HG03108 (cell line): ENCODE results near the gene CEP162.
"Not testable (repeated sequence)": the region's sequence is repeated elsewhere in the genome, so short reads cannot be mapped to it uniquely, and the experiment has no call there.

ENCODE experiments used
- ATAC-seq: cut with Tn5 transposase; IDR thresholded peaks from one replicate; pipeline ENCODE4 v1.9.1; 2021; ENCODE audit warnings: moderate library complexity; ENCODE audit not compliant: unreplicated experiment

CEP162 gene

DNA sequence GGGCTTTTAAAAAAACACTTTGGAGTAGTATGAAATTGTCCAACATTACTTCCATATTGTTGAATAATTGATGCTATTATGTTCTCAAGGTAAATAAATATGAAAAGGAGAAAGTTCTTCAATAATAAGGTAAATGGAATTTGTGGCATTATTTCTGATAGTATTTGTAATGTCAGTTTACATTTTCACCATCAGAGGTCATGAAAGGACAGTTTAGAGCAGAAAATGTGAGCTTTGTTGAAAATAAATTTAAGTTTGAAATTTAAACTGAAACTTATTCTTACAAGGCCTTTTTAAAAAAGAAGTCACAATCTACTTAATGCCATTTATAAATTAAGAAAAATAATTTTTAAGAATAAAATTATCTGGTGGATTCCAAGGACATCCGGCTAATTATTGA lies 15.8 kb upstream of the CEP162 start:
- no peak for ATAC-seq

DNA sequence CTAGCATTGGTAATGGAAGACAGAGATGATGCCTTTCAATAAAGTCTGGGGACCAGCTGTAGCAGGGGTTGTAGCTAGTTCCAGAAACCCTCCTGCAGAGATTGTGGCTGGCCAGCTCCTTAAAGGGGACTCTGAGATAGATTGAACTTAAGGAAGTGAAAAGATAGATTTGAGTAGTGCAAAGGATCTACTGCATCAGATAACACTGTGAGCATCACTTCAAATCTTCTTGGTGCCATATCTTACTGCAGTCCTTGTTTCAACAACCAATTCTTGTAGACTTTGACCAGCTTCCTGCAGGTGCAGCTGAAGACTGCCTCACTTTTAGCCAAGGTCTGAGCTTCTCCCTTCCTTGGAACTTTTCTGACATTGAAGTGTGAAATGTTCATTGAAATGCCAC lies 14.8 kb upstream of the CEP162 start:
- ATAC-seq, result no peak

DNA sequence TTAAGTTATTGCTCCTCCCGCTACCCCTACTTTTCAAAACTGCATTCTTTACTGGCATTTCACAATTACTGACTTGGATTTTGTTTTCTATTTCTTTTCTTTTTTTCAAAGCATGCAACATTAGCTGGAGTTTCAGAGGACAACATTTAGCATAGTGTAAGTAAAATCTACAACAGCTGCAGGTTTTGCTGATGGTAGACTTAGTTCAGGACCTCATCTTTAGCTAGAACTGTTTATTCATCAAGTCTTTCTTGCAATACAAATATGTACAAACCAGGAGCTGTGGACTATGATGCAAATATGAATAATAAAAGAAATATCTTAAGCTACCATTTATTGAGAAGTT lies 728 bp upstream of the CEP162 start:
- no peak for ATAC-seq

DNA sequence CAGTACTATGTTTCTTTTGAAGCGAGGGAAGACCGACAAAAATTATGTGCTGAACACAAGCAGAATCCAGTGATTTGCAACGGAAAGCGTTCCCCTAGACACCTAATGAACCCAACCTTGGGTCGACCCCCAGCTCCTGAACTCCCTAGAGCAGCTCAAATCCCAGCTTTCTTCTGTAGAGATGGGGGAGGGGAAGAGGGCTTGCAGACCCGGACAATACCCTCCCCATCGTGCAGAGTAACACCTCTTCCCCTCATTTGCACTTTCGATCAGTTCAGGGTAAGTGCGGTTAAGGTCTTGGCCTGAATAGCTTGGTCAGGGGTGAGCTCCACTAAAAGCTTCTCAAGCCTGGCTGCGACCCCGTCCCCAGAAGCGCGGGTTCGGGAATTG lies 404 bp downstream of the CEP162 start:
- ATAC-seq, result no peak

DNA sequence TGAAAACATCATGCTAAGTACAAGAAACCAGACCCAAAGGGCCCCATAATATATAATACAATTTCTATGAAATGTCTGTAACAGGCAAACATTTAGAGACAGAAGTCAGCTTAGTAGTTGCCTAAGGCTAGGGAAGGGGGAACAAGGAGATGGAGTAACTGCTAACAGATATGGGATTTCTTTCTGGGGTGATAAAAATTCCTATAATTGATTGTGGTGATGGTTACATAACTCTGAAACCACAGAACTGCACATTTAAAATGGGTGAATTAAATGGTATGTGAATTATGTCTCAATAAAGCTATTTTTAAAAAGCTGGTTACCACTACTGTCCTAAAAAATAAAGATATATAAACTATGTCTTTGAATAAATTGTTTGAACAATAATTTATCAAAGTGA lies 3.2 kb downstream of the CEP162 start:
- ATAC-seq, result no peak

DNA sequence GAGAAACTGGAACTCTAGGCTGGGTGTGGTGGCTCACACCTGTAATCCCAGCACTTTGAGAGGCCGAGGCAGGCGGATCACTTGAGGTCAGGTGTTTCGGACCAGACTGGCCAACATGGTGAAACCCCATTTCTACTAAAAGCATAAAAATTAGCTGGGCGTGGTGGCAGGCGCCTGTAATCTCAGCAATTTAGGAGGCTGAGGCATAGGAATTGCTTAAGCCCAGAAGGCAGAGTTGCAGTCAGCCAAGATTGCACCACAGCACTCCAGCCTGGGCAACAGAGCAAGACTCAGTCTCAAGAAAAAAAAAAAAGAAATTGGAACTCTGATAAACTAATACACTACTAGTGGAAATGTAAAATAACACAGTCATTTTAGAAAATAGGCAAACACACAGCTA lies 3.8 kb downstream of the CEP162 start:
- ATAC-seq, result not testable (repeated sequence)

DNA sequence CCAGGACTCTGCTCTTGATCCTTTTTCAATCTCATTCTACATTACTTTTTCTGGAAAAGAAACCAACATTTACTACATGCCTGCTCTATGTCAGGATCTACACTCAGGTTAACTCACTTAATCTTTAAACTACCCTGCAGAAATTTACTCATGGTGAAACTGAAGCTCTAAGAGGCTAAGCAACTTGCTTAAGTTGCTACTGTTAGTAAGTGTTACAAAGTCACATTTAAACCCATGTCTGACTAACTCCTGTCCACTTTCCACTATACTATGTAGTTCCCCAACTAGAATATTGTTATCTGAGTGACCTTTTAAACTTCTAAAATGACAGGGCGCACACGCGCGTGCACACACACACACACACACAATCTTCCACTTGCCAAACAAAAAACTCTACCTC lies 5.0 kb downstream of the CEP162 start:
- ATAC-seq, result peak; percentile 59

DNA sequence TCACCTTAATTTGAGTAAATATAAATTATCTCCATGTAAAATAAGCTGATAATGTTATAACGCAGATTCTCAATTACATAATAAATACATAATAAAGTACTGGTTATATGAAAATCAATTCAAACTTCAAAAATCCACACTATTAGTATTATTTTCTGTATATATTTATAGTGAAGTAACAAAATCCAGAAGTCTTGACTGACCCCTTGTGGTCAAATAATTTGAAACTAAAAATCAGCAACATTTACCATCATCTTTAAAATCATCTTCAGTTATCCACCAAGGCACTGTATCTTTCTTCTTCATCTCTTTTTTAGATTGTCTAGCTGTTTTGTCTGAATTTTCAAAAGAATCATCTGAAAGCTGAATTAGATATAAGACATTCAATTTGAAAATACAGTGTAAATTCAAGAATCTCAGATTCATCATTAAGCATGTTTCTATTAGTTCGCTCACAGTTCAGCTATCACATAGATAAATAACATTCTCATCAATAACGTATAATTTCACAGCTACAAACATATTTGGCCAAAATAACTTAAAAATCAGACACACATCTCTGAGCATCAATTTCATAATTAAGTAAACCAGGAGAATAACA lies 6.5 kb downstream of the CEP162 start:
- no peak for ATAC-seq

DNA sequence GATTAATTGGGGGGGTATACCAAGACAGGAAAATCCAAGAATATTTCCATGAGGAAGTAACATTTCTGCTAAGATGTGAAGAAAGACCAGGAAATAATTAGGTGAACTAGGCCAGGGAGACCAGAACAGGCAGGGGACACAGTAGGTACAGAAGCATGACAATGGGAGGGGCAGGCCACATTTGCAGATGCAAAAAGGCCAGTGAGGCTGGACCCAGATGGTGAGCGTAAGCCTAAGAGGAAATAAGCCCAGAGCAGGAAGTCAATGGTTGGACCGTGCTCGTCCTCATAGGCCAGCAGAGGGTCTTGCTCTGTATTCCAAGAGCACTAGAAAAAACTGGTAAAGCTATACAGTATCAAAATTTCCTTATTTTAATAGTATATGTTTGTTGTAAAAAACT lies 9.4 kb downstream of the CEP162 start:
- ATAC-seq, result no peak

DNA sequence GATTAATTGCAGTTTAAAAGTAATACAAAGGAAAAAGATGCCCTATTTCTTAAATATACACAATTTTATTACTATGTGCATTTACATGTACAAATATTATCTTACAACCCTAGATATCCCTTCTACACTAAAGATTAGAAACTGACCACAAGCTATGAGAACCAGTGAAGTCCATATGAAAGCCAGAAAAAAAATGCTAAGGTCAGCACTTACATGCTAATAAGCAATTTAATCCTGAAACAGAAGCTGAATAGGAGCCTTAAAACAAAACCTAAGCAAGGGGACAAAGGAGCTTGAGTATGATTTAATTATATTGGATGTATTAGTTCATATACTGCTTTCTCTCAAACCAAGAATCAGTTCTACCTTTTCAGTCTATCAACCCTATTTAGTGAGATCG lies 14.2 kb downstream of the CEP162 start:
- ATAC-seq, result no peak

DNA sequence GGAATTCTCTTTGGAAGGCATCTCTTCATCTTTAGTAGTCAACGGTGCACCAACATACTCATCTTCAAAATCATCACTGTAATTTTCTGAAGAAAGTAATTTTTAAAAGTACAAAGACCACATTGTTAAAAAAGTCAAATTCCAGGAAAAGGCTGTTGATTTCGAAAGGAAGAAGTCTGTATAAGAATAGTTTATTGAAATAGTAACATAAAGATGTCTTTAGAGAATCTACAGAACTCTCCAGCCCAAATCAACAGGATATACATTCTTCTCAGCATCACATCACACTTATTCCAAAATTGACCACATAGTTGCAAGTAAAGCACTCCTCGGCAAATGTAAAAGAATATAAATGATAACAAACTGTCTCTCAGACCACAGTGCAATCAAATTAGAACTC lies 23.4 kb downstream of the CEP162 start:
- ATAC-seq, result no peak

DNA sequence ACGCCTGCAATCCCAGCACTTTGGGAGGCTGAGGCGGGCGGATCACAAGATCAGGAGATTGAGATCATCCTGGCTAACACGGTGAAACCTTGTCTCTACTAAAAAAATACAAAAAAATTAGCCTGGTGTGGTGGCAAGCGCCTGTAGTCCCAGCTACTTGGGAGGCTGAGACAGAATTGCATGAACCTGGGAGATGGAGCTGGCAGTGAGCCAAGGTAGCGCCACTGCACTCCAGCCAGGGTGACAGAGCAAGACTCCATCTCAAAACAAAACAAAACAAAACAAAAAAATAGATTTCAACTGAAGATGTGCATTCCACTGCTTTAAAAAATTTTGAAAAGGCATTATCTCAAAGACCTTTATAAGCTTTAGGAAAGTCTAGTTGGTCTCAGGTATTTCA lies 27.5 kb downstream of the CEP162 start:
- not testable (repeated sequence) for ATAC-seq

DNA sequence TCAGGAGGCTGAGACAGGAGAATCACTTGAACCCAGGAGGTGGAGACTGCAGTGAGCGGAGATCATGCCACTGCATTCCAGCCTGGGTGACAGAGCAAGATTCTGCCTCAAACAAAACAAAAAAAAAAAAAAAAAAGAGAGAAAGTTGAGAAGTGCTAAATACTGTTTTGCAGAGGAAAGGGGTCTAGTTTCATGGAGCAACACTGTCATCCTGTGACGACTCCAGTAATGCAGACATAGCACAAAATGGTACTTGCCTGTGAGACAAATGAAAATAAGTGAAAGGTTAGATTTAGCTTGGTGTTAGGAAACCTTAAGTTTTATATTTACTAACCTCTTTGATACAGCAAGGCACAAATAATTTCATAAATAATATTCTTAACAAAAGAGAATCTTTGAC lies 29.7 kb downstream of the CEP162 start:
- ATAC-seq, result no peak

DNA sequence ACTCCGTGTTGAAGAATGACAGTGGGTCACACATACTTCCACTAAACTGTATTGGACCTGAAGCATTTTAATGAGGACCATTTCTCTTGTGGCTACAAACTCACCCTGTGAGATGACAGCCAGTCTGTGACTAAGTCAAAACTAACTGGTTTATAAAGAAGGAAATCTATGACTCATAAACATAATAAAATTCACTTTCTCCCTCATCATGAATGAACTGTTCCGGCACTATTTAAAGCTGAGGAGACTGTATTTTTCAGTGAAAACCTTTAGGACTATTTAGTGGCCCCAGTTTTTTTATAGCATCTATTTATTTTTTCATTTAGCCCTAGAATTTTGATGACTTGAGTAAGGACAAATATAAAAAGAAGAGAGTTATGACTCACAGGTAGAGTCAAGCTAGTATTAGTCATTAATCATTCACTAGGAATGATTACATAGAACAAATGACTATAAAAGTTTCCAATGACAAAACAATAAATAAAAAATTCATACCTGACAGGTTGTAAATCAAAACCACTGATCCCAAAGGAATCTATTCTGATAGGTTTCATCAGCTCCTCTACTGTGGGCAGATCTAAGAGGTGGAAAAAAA lies 34.2 kb downstream of the CEP162 start:
- ATAC-seq, result no peak

DNA sequence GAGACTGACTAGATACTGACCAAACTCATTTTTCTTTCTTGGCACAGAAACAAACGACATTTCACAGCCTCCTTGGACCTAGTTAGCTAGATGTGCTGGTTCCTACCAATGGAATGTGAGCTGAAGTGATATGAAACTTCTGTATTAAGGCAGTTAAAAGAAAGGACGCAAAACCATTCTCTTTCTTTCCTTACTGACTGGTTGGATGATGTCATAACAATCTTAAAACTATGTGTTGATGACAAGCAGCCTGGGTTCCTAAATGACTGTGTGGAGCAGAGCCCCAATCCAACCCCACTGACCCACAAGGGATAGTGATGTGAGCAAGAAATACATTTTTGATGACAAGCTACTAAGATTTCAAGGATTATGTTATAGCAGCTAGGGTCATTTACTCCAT lies 35.6 kb downstream of the CEP162 start:
- no peak for ATAC-seq

DNA sequence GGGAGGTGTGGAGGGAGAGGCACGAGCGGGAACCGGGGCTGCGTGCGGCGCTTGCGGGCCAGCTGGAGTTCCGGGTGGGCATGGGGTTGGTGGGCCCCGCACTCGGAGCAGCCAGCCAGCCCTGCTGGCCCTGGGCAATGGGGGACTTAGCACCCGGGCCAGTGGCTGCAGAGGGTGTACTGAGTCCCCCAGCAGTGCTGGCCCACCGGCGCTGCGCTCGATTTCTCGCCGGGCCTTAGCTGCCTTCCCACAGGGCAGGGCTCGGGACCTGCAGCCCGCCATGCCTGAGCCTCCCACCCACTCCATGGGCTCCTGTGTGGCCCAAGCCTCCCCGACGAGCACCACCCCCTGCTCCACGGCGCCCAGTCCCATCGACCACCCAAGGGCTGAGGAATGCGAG lies 38.1 kb downstream of the CEP162 start:
- ATAC-seq, result not testable (repeated sequence)

DNA sequence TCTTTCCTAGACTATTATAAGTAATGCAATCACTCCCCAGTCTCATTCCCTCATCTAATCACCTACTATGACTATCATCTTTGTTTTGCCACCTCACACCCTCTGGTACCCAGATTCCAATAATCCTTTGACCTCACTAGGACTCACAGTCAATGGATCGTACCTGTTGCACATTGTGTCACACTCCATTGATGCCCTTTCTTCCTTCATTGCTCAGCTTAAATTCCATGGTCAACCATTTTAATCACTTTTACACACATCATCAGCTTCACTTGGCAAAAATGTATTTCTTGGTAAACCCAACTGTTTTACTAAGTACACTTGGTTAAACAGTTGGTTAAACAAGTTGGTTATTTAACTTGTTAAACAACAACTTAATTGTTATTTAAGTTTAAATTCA lies 44.0 kb downstream of the CEP162 start:
- ATAC-seq, result no peak

DNA sequence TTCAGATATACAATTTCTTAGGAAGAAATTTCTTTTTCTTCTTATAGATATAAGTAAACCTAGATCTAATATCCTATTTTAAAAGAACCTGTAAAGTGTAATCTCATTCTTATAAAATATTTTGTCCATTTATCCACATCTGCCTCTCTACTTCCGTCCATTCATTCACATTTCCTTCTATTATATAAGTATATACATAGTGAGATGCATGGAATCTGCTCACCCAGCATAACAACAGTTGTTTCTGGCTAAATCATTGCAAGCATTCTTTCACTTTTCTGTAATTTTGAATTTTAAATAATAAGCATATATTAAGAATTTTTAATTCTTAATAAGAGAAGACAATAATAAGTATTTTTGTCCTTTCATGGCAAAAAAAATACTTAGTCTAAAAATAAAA lies 45.4 kb downstream of the CEP162 start:
- no peak for ATAC-seq

DNA sequence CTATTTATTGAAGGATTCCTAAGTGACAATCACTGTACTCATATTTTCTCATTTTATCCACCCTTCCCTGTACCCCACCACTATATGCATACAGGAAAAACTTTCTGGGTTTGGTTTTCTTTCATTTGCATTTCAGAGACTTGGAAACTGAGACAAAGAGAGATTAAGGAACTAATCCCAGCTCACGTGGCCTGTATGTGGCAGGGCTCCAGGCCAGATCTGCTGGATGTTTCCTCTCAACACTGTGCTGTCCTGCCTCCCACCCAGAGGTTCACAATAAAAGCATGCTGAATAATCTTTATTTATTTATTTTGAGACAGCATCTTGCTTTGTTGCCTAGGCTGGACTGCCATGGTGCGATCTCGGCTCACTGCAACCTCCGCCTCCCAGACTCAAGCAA lies 50.2 kb downstream of the CEP162 start:
- ATAC-seq, result no peak

DNA sequence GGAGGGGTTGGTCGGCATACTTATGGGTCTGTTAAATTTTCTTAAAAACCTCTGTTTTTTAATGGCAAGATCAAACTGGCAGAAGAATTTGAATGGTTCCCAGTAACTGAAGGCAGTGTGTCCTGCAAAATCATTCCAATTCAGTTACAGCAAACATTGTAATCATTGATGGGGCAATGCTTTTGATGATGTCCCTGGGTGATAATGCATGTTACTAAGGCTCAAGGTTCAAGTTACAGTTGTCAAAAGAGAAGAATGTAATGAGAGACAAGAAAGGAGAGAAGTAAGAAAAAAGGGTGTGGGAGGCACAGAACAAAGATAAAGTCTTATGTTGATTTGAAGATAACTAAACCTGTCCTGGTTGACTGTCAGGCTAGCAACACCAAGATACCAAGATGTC lies 54.9 kb downstream of the CEP162 start:
- ATAC-seq, result no peak

DNA sequence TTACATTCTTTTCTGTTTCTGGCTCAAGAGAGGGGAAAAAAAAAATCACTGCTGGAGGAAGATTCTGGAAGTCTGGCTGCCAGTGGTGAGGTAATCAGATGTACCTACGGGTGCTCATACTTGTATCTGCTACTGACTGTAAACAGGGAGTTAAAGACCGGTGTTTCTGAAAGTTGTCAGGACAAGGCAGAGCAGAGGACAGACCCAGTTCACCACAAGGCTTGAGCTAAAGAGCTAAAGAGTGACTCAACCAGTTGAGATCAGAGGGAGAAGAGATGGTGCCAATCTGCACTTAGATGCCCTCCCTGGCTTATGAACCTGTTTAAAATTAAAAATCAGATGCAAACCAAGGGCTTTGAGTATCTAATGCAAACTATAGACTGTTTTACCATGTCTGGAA lies 55.4 kb downstream of the CEP162 start:
- ATAC-seq, result no peak

DNA sequence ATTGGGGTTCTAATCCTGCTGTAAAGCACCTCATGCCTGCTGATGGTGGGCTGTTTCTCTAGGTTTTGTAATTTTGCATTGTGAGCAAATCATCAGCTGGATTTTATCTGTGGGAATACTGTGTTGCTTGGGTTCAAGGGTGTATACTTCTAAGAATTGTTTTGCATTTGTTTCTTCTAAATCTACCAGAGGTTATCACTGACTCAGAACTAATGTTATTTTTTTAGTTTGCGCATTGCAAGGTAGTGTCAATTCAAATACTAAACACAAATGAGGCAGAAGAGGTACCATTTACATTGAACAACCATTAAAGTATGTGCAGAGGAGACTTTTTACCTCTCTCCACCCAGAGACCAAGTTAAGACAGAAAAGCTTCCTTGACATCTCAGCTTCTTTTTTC lies 60.0 kb downstream of the CEP162 start:
- ATAC-seq, result no peak

DNA sequence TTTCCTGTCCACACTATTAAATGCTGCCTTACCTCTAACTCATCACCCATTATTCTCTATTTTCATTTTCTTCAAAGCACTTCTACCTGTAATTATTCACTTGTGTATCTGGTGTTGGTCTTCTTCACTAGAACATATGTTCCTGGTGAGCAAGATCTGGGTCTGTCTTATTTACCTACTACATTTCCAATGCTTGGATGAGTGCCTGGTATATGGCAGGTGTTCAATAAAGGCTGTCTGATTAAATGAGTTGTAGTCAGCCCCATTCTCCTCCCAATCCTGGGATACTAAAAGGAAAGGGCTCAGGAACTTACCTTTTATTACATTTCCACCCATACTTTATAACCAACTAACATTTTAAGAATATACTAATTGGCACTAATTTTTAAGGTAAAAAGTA lies 61.0 kb downstream of the CEP162 start:
- ATAC-seq, result no peak
